GM12878 (cell line): Measurements from ENCODE around the gene MRPL53. TPM values are rescaled to one million over a fixed set of nuclear protein-coding genes. Genes with fewer than 3 reads are reported as not detected.

Experiments
- ATAC-seq: fragments of 200-7000 bp; cut with Tn5 transposase; 3 replicates; pipeline ENCODE4 v1.9.1; 2020; ENCODE audit warnings: mild to moderate bottlenecking, moderate library complexity
- BruUV-seq: library from RNA; stranded (reverse); fragments of 400-500 nt; replicated peaks from 2 replicates; lab custom pipeline; 2021; lab: Mats Ljungman, UMichigan
- CTCF ChIA-PET: fragments of 300-600 bp; sonication (Branson Sonifier 250); formaldehyde crosslinking; extraction: SDS; loops from one replicate; lab custom pipeline; 2021; ENCODE audit warnings: inconsistent platforms; lab: Yijun Ruan, JAX
- POLR2A ChIA-PET: fragments of 350-600 bp; formaldehyde crosslinking; extraction: SDS; loops from one replicate; lab custom pipeline; 2021; ENCODE audit warnings: inconsistent platforms; lab: Charles Lee
- RAD21 ChIA-PET: fragments of 300-600 bp; sonication (Branson Sonifier 250); formaldehyde crosslinking; loops from one replicate; lab custom pipeline; 2023; ENCODE audit warnings: antibody characterized with exemption; ENCODE audit not compliant: unreplicated experiment; lab: Charles Lee
- SMC1A ChIA-PET: fragments of 300-600 bp; sonication (Branson Sonifier 250); formaldehyde crosslinking; loops from one replicate; lab custom pipeline; 2023; ENCODE audit not compliant: unreplicated experiment, uncharacterized antibody; lab: Charles Lee
- DNase-seq: peaks from one replicate; pipeline ENCODE4 v3.0.0-alpha.2; 2011; ENCODE audit warnings: low read depth, low spot score
- FAIRE-seq: peaks from 3 replicates; lab custom pipeline; 2011; peaks lifted over from hg19 to GRCh38; lab: Jason Lieb, UNC
- H2AFZ ChIP-seq: 2 replicates; pipeline ENCODE4 v1.6.0; 2011; ENCODE audit warnings: low read depth, low read length, control low read depth; ENCODE audit not compliant: control insufficient read depth
- H3K27ac ChIP-seq: 2 replicates; pipeline ENCODE4 v1.5.1; 2011; ENCODE audit warnings: control low read depth; ENCODE audit not compliant: control insufficient read depth, insufficient read depth
- H3K27me3 ChIP-seq, 2 experiments: replicated peaks in 1 of 2; 2 replicates each; pipeline versions ENCODE4 v1.6.0 to v1.6.1; 2011; ENCODE audit warnings: low read length in 1 of 2; ENCODE audit not compliant: control insufficient read depth in 2 of 2, insufficient read depth in 2 of 2
- H3K36me3 ChIP-seq, 2 experiments: 2 replicates each; pipeline ENCODE4 v1.5.1; 2011; ENCODE audit warnings: low read length in 1 of 2; ENCODE audit not compliant: control insufficient read depth in 2 of 2, insufficient read depth in 2 of 2
- H3K4me1 ChIP-seq: 2 replicates; pipeline ENCODE4 v1.6.1; 2011; ENCODE audit warnings: mild to moderate bottlenecking, low read length, moderate library complexity, mixed read lengths; ENCODE audit not compliant: control insufficient read depth, insufficient read depth
- H3K4me2 ChIP-seq: 2 replicates; pipeline ENCODE4 v1.6.0; 2011; ENCODE audit warnings: control low read depth; ENCODE audit not compliant: control insufficient read depth, insufficient read depth
- H3K4me3 ChIP-seq: fragments of 200-600 bp; sonication (generic); 2 replicates; pipeline ENCODE4 v1.5.1; 2016
- H3K79me2 ChIP-seq: 2 replicates; pipeline ENCODE4 v1.6.0; 2011; ENCODE audit warnings: low read length; ENCODE audit not compliant: control insufficient read depth, insufficient read depth
- H3K9ac ChIP-seq: 2 replicates; pipeline ENCODE4 v1.8.0; 2011; ENCODE audit warnings: low read length, control low read depth, mixed read lengths; ENCODE audit not compliant: control insufficient read depth, insufficient read depth
- H3K9me3 ChIP-seq: replicated peaks from 3 replicates; pipeline ENCODE4 v1.5.1; 2011; ENCODE audit warnings: mild to moderate bottlenecking, low read length; ENCODE audit not compliant: control insufficient read depth, insufficient read depth
- H4K20me1 ChIP-seq: 2 replicates; pipeline ENCODE4 v1.6.0; 2011; ENCODE audit not compliant: control insufficient read depth, insufficient read depth
- BRCA1 ChIP-seq: IDR thresholded peaks from 2 replicates; pipeline ENCODE4 v1.6.1; 2011; ENCODE audit warnings: low read depth, low read length, improper control_type of control experiment
- HDAC2 ChIP-seq: fragments of 200-600 bp; sonication (generic); IDR thresholded peaks from 2 replicates; pipeline ENCODE4 v1.6.1; 2017
- IKZF2 ChIP-seq, 2 experiments: fragments of 450-650 bp; IDR thresholded peaks; 2 replicates each; pipeline ENCODE4 v1.6.1; 2017; ENCODE audit warnings: mild to moderate bottlenecking in 2 of 2, moderate library complexity in 2 of 2
- MTA3 ChIP-seq: IDR thresholded peaks from 2 replicates; pipeline ENCODE4 v1.6.1; 2012; ENCODE audit warnings: low read length, inconsistent platforms, borderline replicate concordance
- NFYB ChIP-seq: IDR thresholded peaks from 2 replicates; pipeline ENCODE4 v1.6.1; 2011; ENCODE audit warnings: low read depth, mild to moderate bottlenecking, low read length, improper control_type of control experiment, moderate library complexity; ENCODE audit not compliant: insufficient read depth
- NR2C2 ChIP-seq: IDR thresholded peaks from 2 replicates; pipeline ENCODE4 v1.6.1; 2011; ENCODE audit warnings: borderline replicate concordance, low read depth; ENCODE audit not compliant: control insufficient read depth, insufficient read length
- PAX8 ChIP-seq: fragments of 450-650 bp; IDR thresholded peaks from 2 replicates; pipeline ENCODE4 v1.6.1; 2017; ENCODE audit warnings: mild to moderate bottlenecking, moderate library complexity
- POLR2AphosphoS5 ChIP-seq: IDR thresholded peaks from 2 replicates; pipeline ENCODE4 v1.6.1; 2011; ENCODE audit warnings: mild to moderate bottlenecking, low read length, inconsistent platforms
- RAD51 ChIP-seq: fragments of 450-650 bp; IDR thresholded peaks from 2 replicates; pipeline ENCODE4 v1.6.1; 2016; ENCODE audit warnings: moderate library complexity, mild to moderate bottlenecking, inconsistent platforms
- SUPT20H ChIP-seq: IDR thresholded peaks from 2 replicates; pipeline ENCODE4 v1.6.1; 2011; ENCODE audit warnings: low read depth, mild to moderate bottlenecking, low read length, moderate library complexity, borderline replicate concordance; ENCODE audit not compliant: control insufficient read depth
- ZNF24 ChIP-seq: fragments of 450-650 bp; IDR thresholded peaks from 2 replicates; pipeline ENCODE4 v1.6.1; 2017; ENCODE audit warnings: antibody characterized with exemption, mild to moderate bottlenecking
- WGBS: methylation state at CpG from one replicate; pipeline ENCODE4 v1.1.6; 2016; ENCODE audit warnings: low lambda C conversion rate; ENCODE audit not compliant: insufficient replicate concordance, insufficient coverage; ENCODE audit errors: missing lambda C conversion rate; 5-methylcytosine and 5-hydroxymethylcytosine counted together
- in situ Hi-C: fragments of 300-500 bp; cut with MboI; formaldehyde crosslinking; loops from 9 replicates; pipeline ENCODE4 v1.14.3; 2018; ENCODE audit warnings: mixed read lengths
- intact Hi-C: fragments of 100-400 bp; cut with micrococcal nuclease; formaldehyde crosslinking; loops from one replicate; pipeline ENCODE4 v1.14.2; 2022; ENCODE audit not compliant: unreplicated experiment
- polyA plus RNA-seq, 11 experiments: library from polyadenylated mRNA; depleted of rRNA in 4 of 11; unstranded in 6 of 11; stranded (reverse) in 5 of 11; fragments of >200 nt; fragmentation: Nextera tagmentation in 4 of 11; fragmentation: Illumina TruSeq in 1 of 11; extraction: Ambion mirVana in 4 of 11; extraction: Trizol in 1 of 11; gene quantifications; 1 replicate in 1 of 11; 2 replicates in 10 of 11; pipeline versions ENCODE4 v1.2.1 to v1.2.3, GENCODE V29; 2011 to 2016; ENCODE audit warnings: inconsistent platforms in 2 of 11, missing spikeins in 2 of 11, low read depth in 1 of 11
- total RNA-seq, 4 experiments: library from RNA; depleted of rRNA in 3 of 4; stranded (reverse); fragments of >200 nt in 3 of 4; fragmentation: Illumina TruSeq in 1 of 4; extraction: Trizol in 1 of 4; gene quantifications; 2 replicates each; pipeline versions ENCODE4 v1.2.1 to v1.2.3, GENCODE V29; 2013 to 2021
- TF ChIP-seq, protein P1 (sequence below): fragments of 450-650 bp; IDR thresholded peaks from 2 replicates; pipeline ENCODE4 v1.6.1; 2017; ENCODE audit warnings: mild to moderate bottlenecking
- TF ChIP-seq, protein P2 (sequence below): fragments of 450-650 bp; IDR thresholded peaks from 2 replicates; pipeline ENCODE4 v1.6.1; 2017; ENCODE audit warnings: mild to moderate bottlenecking, low read depth, inconsistent platforms; ENCODE audit not compliant: poor library complexity, severe bottlenecking
- TF ChIP-seq, protein P3 (sequence below): fragments of 450-650 bp; IDR thresholded peaks from 2 replicates; pipeline ENCODE4 v1.6.1; 2016; ENCODE audit warnings: mild to moderate bottlenecking
- TF ChIP-seq, protein P4 (sequence below): IDR thresholded peaks from 2 replicates; pipeline ENCODE4 v1.6.1; 2011; ENCODE audit warnings: low read depth, low read length, improper control_type of control experiment, borderline replicate concordance

MRPL53 gene
- total and polyA plus RNA-seq, 10 of the 15 experiments (the other 5 are each of a cell fraction or from before 2014, with no cell fraction given), result 15.1 to 167 (median 80.9) TPM

DNA sequence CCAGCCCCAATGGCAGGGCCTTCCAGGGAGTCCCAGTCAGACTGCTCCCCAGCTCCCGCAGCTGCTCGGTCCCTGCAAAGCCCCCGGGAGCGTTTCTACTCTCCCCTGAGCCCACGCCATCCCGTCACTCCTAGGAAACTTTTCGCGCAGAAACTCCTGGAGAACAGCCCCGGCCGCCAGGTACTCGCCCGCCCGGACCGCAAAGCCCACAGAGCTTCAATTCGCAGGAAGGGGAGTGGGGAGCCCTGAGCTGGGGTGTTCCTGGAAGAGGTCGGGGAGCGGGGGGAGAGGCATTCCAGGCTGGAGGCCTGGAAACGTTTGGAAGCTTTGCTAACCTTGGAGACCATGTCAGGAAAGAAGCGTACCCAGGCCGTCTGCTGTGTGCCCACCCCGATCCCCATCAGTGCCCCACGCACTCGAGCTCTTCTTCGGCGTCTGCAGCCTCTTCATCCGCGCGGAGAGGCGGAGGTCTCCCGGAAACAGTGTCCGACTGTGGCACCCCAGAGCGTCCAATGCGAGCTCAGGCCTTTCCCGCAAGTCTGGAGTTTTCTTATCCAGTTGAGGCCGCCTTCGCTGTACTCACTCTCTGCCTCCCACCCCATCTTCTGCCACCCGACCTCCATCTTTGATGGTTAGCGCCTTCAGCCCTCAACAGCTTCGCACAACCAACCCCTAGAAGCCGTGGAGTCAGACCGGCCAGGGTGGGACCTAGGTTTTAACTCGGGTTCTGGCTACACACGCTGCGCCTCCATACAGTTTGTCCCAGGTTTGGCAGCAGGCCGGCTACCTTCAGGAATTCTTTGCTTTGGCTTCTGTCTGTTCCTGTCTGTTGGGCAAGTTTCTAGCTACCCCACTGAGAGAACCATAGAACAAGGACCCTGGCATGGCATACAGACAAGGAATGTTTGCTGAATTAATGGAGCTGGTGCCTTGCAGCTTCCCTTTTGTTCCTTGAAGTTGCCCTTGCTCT, 31.3 kb upstream of the MRPL53 start:
- ChIA-PET CTCF (interaction anchor here (0.7 to 13.9 kb wide), 16 partner anchors 9 to 332 kb away, joined by 3 to 231 read pairs (median 5); partner anchors contain the start of genes AUP1, CCDC142, DQX1 and HTRA2), POLR2A (interaction anchor here (0.9 to 2.2 kb wide), 13 partner anchors 13 to 84 kb away, joined by 3 to 10 read pairs (median 5); partner anchors contain the start of genes AUP1, CCDC142, DQX1 and INO80B), SMC1A (interaction anchor here (1.2 to 7.0 kb wide), 12 partner anchors 15 to 89 kb away, joined by 3 to 71 read pairs (median 6); partner anchors contain the start of genes CCDC142, DQX1 and TTC31), RAD21 (interaction anchor here (0.7 to 3.3 kb wide), 8 partner anchors 26 to 87 kb away, joined by 3 to 21 read pairs (median 3); partner anchors contain the start of genes AUP1 and HTRA2)
- H2AFZ ChIP-seq, result peak overlapping the region; percentile 85
- no peaks in the 10 kb centered on the region for H4K20me1 ChIP-seq
- no peak overlapping the region for H3K27ac ChIP-seq
- H3K4me2 ChIP-seq, result peak overlapping the region; percentile 93
- no peak for FAIRE-seq
- ATAC-seq, result no peak
- intact Hi-C loops, result loop anchor here (2.0 kb wide), 1 partner anchor 21 kb away; the partner anchor contains the start of genes CCDC142 and TTC31
- WGBS, result 68% methylated on average over 45 of the region's 45 CpGs
- peak overlapping the region; percentile 14; the same call in 1 of the 2 replicates for H3K9ac ChIP-seq
- peak overlapping the region; percentile 73 for H3K4me3 ChIP-seq
- H3K9me3 ChIP-seq, result no peaks in the 10 kb centered on the region
- no peak for DNase-seq
- peaks cover 12% of the 10 kb centered on the region for H3K79me2 ChIP-seq
- H3K4me1 ChIP-seq, result peaks cover 30% of the 10 kb centered on the region
- no TSS peak for BruUV-seq
- H3K27me3 ChIP-seq, result peaks cover 9 to 17% of the 10 kb centered on the region in 2 experiments; a peak in 3 of 4 replicates
- in situ Hi-C loops, result no loop called here
- H3K36me3 ChIP-seq, result peaks cover 0 to 7% of the 10 kb centered on the region in 2 experiments; a peak in 1 of 4 replicates
- TF ChIP-seq RAD51 (peak; percentile 36; the same call in 1 of the 2 replicates), SUPT20H (no peak), NR2C2 (no peak), ZNF24 (no peak), POLR2AphosphoS5 (no peak), BRCA1 (no peak), MTA3 (no peak), PAX8 (no peak), IKZF2 (IDR thresholded peaks at IDR 0.05) (no peak), NFYB (no peak), HDAC2 (no peak)
- TF ChIP-seq, protein P1, sequence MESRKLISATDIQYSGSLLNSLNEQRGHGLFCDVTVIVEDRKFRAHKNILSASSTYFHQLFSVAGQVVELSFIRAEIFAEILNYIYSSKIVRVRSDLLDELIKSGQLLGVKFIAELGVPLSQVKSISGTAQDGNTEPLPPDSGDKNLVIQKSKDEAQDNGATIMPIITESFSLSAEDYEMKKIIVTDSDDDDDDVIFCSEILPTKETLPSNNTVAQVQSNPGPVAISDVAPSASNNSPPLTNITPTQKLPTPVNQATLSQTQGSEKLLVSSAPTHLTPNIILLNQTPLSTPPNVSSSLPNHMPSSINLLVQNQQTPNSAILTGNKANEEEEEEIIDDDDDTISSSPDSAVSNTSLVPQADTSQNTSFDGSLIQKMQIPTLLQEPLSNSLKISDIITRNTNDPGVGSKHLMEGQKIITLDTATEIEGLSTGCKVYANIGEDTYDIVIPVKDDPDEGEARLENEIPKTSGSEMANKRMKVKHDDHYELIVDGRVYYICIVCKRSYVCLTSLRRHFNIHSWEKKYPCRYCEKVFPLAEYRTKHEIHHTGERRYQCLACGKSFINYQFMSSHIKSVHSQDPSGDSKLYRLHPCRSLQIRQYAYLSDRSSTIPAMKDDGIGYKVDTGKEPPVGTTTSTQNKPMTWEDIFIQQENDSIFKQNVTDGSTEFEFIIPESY, result no peak
- TF ChIP-seq, protein P2, sequence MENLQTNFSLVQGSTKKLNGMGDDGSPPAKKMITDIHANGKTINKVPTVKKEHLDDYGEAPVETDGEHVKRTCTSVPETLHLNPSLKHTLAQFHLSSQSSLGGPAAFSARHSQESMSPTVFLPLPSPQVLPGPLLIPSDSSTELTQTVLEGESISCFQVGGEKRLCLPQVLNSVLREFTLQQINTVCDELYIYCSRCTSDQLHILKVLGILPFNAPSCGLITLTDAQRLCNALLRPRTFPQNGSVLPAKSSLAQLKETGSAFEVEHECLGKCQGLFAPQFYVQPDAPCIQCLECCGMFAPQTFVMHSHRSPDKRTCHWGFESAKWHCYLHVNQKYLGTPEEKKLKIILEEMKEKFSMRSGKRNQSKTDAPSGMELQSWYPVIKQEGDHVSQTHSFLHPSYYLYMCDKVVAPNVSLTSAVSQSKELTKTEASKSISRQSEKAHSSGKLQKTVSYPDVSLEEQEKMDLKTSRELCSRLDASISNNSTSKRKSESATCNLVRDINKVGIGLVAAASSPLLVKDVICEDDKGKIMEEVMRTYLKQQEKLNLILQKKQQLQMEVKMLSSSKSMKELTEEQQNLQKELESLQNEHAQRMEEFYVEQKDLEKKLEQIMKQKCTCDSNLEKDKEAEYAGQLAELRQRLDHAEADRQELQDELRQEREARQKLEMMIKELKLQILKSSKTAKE, result no peak
- TF ChIP-seq, protein P3, sequence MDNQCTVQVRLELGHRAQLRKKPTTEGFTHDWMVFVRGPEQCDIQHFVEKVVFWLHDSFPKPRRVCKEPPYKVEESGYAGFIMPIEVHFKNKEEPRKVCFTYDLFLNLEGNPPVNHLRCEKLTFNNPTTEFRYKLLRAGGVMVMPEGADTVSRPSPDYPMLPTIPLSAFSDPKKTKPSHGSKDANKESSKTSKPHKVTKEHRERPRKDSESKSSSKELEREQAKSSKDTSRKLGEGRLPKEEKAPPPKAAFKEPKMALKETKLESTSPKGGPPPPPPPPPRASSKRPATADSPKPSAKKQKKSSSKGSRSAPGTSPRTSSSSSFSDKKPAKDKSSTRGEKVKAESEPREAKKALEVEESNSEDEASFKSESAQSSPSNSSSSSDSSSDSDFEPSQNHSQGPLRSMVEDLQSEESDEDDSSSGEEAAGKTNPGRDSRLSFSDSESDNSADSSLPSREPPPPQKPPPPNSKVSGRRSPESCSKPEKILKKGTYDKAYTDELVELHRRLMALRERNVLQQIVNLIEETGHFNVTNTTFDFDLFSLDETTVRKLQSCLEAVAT, result peak; percentile 41; the same call in 1 of the 2 replicates
- TF ChIP-seq, protein P4, sequence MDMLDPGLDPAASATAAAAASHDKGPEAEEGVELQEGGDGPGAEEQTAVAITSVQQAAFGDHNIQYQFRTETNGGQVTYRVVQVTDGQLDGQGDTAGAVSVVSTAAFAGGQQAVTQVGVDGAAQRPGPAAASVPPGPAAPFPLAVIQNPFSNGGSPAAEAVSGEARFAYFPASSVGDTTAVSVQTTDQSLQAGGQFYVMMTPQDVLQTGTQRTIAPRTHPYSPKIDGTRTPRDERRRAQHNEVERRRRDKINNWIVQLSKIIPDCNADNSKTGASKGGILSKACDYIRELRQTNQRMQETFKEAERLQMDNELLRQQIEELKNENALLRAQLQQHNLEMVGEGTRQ, result no peak
